ENCODE measurements around the gene LTB4R2.

GRCh38 chr14:24269368-24269767, 40.6 kb upstream of the LTB4R2 start:
- TF ChIP-seq CTCF (IDR thresholded peaks at IDR 0.05) (no peak), POLR2A (IDR thresholded peaks at IDR 0.05) (no peak), POLR2AphosphoS5 (IDR thresholded peaks at IDR 0.05) (no peak)

Data from suprapubic skin (tissue), 4 donors.